Measurements from ENCODE around the gene NPIPB6.

The NPIPB6 gene

GRCh38 chr16:28321700-28322411 is 41.5 kb downstream of the NPIPB6 start:
- peak; percentile 66 for DNase-seq

DNA sequence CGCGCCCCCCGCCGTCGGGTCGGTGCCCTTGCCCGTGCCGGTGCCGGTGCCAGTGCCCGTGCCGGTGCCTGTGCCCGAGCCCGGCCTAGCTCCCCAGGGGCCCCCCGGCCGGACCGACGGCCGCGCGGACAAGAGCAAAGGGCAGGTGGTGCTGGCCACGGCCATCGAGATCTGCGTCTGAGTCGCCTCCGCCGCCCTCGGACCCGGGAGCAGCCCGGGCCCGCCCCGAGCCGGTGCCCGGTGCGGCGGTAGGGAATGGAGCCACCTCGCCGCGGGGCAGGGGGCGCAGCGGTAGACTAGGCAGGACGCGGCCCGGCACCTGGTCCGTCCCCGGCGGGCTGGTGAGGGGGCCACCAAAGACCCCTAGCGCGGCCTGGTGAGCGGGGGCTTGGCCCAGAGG is 42.6 kb downstream of the NPIPB6 start:
- DNase-seq = no peak

DNA sequence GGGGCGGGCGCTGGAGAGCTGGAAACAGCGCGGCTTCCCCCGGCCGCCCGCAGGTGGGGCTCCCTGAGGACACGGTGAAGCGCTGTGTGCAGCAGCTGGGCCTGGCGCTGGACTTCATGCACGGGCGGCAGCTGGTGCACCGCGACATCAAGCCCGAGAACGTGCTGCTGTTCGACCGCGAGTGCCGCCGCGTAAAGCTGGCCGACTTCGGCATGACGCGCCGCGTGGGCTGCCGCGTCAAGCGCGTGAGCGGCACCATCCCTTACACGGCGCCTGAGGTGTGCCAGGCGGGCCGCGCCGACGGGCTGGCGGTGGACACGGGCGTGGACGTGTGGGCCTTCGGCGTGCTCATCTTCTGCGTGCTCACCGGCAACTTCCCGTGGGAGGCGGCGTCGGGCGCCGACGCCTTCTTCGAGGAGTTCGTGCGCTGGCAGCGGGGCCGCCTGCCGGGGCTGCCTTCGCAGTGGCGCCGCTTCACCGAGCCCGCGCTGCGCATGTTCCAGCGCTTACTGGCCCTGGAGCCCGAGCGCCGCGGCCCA is 43.2 kb downstream of the NPIPB6 start:
- DNase-seq = no peak

DNA sequence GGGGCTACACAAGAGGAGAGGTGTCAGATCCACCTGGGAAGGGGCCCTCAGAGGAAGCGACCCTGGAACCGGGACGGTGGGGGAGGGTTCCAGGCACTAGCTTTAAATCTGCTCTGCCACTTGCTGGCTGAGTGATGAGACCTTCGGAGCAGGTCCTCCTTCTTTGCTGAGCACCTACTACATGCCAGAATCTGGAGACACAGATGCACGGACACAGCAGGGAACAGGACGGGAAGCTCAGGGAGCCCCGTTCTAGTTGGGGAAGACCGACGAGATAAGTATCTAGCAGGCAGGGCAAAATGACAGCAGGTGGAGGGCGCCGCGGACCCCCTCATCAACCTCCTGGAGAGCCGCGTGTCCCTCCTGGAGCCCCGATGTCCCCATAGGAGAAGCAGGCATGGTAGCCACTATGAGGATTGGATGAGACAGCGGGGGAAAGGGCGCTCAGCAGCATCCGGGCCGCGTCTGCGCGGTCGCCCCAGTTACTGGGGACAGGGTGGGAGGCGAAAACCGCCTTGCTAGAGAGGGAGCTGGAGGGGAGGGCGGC is 43.8 kb downstream of the NPIPB6 start:
- no peak for DNase-seq

DNA sequence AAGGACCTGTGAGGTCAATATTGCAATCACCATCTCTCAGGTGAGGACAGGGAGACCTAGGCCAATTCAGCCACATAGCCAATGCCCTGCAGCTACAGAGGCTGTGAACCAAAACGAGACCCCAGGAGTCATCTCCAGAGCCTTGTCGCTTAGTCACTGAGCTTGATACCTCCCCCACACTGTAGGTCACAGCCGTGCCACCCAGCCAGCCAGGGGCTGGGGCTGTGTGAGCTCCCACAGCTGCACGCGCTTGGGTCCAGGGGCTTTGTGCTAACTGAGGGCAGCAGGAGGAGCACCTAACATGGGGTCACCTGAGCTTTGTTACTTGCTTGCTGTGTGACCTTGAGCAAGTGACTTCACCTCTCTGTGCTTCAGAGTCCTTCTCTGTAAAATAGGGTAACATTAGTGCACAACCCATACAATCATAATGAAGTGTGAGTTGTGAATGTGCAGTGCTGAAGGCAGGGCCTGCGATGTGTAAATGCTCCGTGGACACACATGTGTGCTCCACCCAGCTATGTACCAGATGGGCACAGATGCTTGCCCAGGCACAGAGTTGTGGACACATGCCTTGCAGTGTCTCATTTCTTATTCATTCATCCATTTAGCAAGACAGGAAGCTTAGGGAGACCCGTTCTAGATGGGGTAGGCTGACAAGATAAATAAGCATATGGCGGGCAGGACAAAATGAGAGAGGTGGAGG is 45.1 kb downstream of the NPIPB6 start:
- no peak for DNase-seq

- peak; percentile 79 for DNase-seq
These were observed 46.0 kb downstream of the NPIPB6 start for GRCh38 chr16:28317040-28317880.

GRCh38 chr16:28316054-28316453 is 47.3 kb downstream of the NPIPB6 start:
- no peak for DNase-seq

- no peak for DNase-seq
These were observed 49.7 kb downstream of the NPIPB6 start for GRCh38 chr16:28313587-28313986.

DNA sequence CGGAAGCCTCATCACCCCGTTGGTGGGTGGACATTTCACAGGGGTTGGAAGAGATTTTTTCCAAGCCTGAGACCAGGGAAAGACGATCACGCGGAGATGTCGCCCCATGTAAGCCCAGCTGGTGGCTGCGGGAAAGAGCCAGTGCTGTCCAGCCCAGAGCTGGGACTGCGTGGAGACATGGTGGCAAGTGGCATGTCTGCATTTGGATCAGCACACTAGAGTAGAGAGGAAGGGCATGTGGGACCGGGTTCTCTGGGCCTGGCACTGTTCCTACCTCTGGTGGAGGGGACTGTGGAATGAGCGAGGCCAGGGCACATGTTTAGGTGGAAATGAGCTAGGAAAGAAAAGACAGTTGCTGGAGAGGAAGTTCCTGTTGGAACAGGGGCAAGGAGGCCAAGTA is 51.0 kb downstream of the NPIPB6 start:
- no peak for DNase-seq

DNA sequence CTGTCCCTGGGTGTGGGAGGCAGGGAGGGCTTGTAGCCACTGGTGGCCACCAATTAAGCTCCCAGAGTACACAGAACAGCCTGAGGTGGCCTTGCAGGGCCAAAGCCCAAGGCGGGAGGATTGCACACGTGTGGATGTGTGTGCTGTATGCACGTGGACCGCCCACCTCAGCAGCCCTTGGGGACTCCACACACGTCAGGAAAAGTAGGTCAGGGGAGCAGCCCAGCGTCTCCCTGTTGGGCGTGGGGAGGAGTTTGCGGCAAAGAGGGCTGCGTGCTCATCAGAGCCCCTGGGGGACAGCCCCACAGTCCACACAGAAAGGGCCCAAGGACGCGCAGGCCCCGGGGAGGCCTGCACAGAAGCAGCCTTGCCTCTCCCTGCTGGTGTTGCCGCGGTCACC is 51.4 kb downstream of the NPIPB6 start:
- no peak for DNase-seq

- DNase-seq = no peak
These were observed 51.9 kb downstream of the NPIPB6 start for GRCh38 chr16:28311413-28311812.

DNA sequence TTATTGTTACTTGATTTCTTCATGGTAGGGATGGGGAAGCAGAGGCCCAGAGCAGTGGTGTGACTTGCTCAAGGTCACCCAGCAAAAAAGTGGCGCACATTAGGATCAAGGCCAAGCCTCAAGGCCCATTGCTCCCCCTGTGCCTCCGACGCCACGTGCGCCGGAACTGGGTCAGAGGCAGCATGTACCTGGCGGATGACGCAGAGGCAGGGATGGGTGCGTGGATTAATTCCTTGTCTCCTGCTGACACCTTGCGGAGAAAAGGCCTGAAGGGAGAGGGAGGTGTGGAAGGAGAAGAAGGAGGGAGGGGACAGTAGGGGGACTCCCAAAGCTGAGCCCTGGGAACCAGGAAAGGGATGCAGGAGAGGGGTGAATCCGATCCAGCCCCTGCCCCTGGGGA is 52.5 kb downstream of the NPIPB6 start:
- DNase-seq = no peak

DNA sequence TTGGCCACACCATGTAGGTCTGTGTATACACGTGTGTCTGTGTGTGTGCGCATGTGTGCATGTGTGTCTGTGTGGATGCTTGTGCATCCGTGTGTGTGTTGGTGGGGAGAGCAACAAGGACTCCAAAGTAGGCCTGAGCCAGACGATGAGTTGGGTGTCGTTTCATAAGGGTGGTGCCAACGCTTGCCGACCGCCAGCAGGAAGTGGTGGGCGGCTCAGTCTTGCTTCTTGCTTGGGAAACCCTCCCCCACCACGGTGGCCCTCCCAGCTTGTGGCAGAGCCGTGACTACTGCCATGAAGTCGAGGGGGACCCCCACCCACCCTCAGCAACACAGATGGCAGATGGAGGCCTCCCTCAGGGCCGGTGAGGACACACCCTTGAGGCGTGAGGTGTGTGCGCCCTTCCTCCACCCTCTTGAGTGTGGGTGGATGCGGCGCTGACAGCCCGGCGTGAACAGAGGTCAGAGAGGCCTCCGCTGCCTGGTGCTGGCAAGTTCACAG is 53.4 kb downstream of the NPIPB6 start:
- peak; percentile 59 for DNase-seq

DNA sequence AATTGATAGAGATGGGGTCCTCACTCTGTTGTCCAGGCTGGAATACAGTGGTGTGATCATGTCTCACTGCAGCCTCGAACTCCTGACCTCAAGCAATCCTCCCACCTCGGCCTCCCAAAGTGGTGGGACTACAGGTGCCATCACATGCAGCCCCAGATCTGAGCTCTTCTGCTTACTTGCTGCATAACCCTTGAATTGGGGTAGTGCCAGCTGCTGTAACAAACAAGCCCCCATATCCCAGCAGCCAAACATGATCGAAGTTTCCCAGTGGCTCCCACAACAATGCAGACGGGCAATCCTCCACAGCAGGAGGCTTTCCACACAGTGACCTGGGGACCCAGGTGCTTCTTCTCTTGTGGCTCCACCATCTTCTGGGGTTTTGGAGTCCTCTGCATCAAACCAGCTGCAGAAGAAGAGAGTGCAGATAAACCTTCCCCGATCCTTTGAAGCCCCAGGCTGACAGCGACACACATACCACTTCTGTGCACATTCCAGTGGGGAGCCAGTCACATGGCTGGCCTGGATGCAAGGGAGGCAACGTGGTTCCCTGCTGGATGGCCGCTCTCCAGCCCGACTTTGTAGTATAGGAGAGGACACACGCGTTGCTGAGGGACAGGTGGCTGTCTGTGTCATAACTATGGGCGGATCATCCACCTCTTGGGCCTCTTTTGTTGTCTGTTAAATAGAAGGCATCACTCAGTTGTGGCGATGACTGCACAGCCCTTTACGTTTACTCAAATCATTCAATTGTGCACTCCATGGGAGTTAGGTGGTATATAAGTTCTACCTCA is 54.3 kb downstream of the NPIPB6 start:
- DNase-seq = no peak

DNA sequence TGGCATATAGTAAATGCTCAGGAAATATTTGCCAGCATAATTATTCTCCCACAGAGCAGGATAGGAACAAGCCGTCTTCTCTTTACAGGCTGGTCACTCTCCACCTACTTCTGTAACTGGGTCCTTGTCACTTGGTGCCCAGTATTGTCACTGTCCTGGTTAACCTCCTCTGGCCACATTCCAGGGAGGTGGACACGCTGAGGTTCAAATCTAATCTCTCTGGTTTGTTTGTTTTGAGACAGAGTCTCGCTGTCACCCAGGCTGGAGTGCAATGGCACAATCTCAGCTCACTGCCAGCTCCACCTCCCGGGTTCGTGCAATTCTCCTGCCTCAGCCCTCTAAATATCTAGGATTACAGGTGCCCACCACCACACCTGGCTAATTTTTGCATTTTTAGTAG is 55.4 kb downstream of the NPIPB6 start:
- no peak for DNase-seq

GRCh38 chr16:28304214-28304613 is 59.1 kb downstream of the NPIPB6 start:
- DNase-seq = peak; percentile 64

GRCh38 chr16:28303132-28303531 is 60.2 kb downstream of the NPIPB6 start:
- DNase-seq = no peak

DNA sequence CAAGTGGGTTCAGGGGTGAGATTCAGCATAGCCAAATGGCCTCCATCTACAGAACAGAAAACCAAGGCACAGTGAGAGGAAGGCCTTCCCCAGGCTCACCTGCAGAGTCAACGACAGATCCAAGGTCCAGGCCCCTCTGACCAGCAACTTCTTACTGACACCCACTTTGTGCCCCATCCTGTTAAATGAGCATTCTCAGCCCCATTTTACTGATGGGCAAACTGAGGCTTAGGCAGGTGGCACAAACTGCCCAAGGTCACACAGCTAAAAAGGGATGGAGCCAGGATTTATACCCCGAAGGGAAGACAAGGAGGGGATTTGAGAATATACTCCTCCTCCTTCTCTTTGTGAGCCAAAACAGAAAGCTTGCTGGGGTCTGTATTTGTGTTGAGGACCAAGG is 61.7 kb downstream of the NPIPB6 start:
- no peak for DNase-seq

DNA sequence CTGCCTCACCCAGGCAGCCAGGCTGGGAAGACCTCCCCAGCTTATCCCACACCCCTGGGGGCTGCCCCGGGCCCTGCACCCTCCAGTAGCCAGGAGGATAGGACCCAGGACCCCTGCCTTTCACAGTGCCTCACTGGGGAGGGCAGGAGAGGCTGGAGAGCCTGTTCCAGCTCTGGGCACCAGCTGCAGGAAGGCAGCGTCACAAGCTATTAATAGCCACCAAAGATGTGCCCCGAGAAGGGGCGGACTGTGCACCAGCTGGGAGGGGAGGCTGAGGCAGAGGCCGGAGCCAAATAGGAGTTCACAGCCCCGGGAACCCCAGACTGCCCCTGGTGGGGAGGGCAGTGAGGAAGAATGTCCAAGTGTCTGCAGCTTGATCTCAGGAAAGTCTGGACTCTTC is 62.2 kb downstream of the NPIPB6 start:
- DNase-seq = no peak

GRCh38 chr16:28300327-28300726 is 63.0 kb downstream of the NPIPB6 start:
- no peak for DNase-seq

GRCh38 chr16:28298511-28298878 is 64.8 kb downstream of the NPIPB6 start:
- no peak for DNase-seq

All from hematopoietic multipotent progenitor cell treated with erythropoietin and hydrocortisone succinate and interleukin-3 and kit ligand, for 6 days (in vitro differentiated cells).